Measurements from ENCODE around the gene LIN37. TPM values are rescaled to one million over a fixed set of nuclear protein-coding genes. Genes with fewer than 3 reads are reported as not detected.

Gene LIN37
- total RNA-seq, 1 experiment from 2014 or later: 12.4 TPM

- TF ChIP-seq CTCF (IDR thresholded peaks at IDR 0.05; ENCODE audit: unreplicated experiment): no peak
- intact Hi-C loops (cut with micrococcal nuclease; ENCODE audit: unreplicated experiment): no loop called here
- Mint-ChIP-seq H3K36me3 (ENCODE audit: insufficient read depth, unreplicated experiment) (peaks cover 60% of the 10 kb centered on the region), H3K4me1 (ENCODE audit: low read depth, unreplicated experiment) (no peaks in the 10 kb centered on the region), H3K27ac (ENCODE audit: unreplicated experiment) (no peak overlapping the region), H3K9me3 (ENCODE audit: low read depth, unreplicated experiment) (no peaks in the 10 kb centered on the region), H3K4me3 (ENCODE audit: low read depth, unreplicated experiment) (no peak overlapping the region), H3K27me3 (ENCODE audit: unreplicated experiment) (no peaks in the 10 kb centered on the region)
- BruUV-seq (replicated peaks): no TSS peak
- DNase-seq: no peak
- CTCF ChIA-PET: interaction anchor here (0.6 kb wide), 1 partner anchor 152 kb away, joined by 5 read pairs; no protein-coding TSS in a partner anchor
Observed at GRCh38 chr19:35731779-35732405, 16.5 kb upstream of the LIN37 start.

- no peak for DNase-seq
- intact Hi-C loops (cut with micrococcal nuclease; ENCODE audit: unreplicated experiment): no loop called here
- no TSS peak for BruUV-seq (replicated peaks)
- TF ChIP-seq CTCF (IDR thresholded peaks at IDR 0.05; ENCODE audit: unreplicated experiment): no peak
- Mint-ChIP-seq H3K4me1 (ENCODE audit: low read depth, unreplicated experiment) (no peaks in the 10 kb centered on the region), H3K36me3 (ENCODE audit: insufficient read depth, unreplicated experiment) (peaks cover 67% of the 10 kb centered on the region), H3K27ac (ENCODE audit: unreplicated experiment) (no peak overlapping the region), H3K27me3 (ENCODE audit: unreplicated experiment) (no peaks in the 10 kb centered on the region), H3K4me3 (ENCODE audit: low read depth, unreplicated experiment) (no peak overlapping the region), H3K9me3 (ENCODE audit: low read depth, unreplicated experiment) (no peaks in the 10 kb centered on the region)
- CTCF ChIA-PET: no interaction called here
Observed at GRCh38 chr19:35732540-35733179, 15.7 kb upstream of the LIN37 start.

- Mint-ChIP-seq H3K4me3 (ENCODE audit: low read depth, unreplicated experiment) (no peak overlapping the region), H3K9me3 (ENCODE audit: low read depth, unreplicated experiment) (no peaks in the 10 kb centered on the region), H3K27ac (ENCODE audit: unreplicated experiment) (peak overlapping the region; percentile 1), H3K27me3 (ENCODE audit: unreplicated experiment) (no peaks in the 10 kb centered on the region), H3K36me3 (ENCODE audit: insufficient read depth, unreplicated experiment) (peaks cover 67% of the 10 kb centered on the region), H3K4me1 (ENCODE audit: low read depth, unreplicated experiment) (no peaks in the 10 kb centered on the region)
- BruUV-seq (replicated peaks): no TSS peak
- no peak for DNase-seq
- intact Hi-C loops (cut with micrococcal nuclease; ENCODE audit: unreplicated experiment): no loop called here
- CTCF ChIA-PET: interaction anchor here (1.2 kb wide), 1 partner anchor 223 kb away, joined by 3 read pairs; no protein-coding TSS in a partner anchor
- TF ChIP-seq CTCF (IDR thresholded peaks at IDR 0.05; ENCODE audit: unreplicated experiment): no peak
Observed at GRCh38 chr19:35733180-35734125, 14.9 kb upstream of the LIN37 start.

GRCh38 chr19:35734273-35734672 is 14.1 kb upstream of the LIN37 start:
- Mint-ChIP-seq H3K36me3 (ENCODE audit: insufficient read depth, unreplicated experiment) (peaks cover 69% of the 10 kb centered on the region), H3K9me3 (ENCODE audit: low read depth, unreplicated experiment) (no peaks in the 10 kb centered on the region), H3K27ac (ENCODE audit: unreplicated experiment) (peak overlapping the region; percentile 1), H3K27me3 (ENCODE audit: unreplicated experiment) (no peaks in the 10 kb centered on the region), H3K4me3 (ENCODE audit: low read depth, unreplicated experiment) (no peak overlapping the region), H3K4me1 (ENCODE audit: low read depth, unreplicated experiment) (no peaks in the 10 kb centered on the region)
- intact Hi-C loops (cut with micrococcal nuclease; ENCODE audit: unreplicated experiment): no loop called here
- no TSS peak for BruUV-seq (replicated peaks)
- CTCF ChIA-PET: interaction anchor here (1.2 kb wide), 1 partner anchor 224 kb away, joined by 3 read pairs; no protein-coding TSS in a partner anchor
- no peak for TF ChIP-seq CTCF (IDR thresholded peaks at IDR 0.05; ENCODE audit: unreplicated experiment)
- DNase-seq: no peak
